T follicular helper cell (primary cell): ENCODE data around the gene MMP20.

ENCODE experiments used
- DNase-seq: peaks from one replicate; pipeline ENCODE4 v3.0.0-alpha.2; 2020; ENCODE audit warnings: low read depth

MMP20 gene

DNA sequence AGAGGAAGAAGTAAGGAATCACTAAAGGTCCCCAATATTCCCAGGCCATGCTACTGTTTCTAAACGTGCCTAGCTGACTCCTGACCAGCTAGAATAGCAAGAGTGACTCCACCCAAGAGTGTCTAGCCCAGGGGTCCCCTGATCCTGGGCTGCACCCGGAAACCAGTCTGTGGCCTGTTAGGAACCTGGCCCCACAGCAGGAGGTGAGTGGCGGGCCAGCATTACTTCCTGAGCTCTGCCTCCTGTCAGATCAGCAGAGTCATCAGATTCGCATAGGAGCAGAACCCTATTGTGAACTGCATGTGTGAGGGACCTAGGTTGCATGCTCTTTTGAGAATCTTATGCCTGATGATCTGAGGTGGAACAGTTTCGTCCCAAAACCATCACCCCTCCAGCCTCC, 2.0 kb downstream of the MMP20 start:
- DNase-seq, result no peak

DNA sequence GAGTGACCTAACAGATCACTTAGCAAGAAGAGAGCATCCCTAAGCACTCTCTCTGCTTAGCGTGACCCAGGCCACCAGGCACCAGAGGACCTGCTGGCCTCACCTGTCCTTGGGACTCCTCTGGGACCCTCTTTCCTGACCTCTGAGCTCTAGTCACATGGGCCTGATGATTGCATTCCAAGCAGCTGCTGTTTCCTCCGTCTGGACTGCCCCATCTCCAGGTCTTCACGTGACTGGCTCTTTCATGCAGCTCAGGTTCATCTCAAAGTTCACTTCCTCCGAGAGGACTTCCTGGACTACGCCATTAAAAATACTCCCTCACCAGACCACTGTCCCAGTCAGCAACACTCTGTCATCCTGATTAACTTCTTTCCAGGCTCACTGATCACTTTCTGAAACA, 2.9 kb downstream of the MMP20 start:
- no peak for DNase-seq

- no peak for DNase-seq
These were observed 4.1 kb downstream of the MMP20 start for GRCh38 chr11:102620818-102621561.

DNA sequence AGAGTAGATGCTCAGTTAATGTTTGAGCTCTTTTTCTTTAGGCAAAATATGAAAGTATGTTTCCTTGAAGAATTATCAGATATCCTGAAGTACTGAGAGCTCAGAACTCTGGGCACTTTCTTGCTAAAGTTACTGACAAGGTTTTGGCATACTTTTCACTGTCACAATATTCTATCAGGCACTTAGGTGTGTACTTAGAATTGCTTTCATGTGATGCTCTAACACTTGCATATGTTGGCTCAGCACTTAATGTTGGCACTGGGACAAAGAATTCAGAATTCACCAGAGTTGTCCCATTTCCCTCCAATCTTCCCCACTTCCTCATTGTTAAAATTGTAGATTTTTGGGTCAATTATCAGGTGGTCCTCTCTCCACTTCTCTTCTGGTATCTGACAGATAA, 5.0 kb downstream of the MMP20 start:
- no peak for DNase-seq

- no peak for DNase-seq
These were observed 7.6 kb downstream of the MMP20 start for GRCh38 chr11:102617466-102618008.

GRCh38 chr11:102615894-102616432, 9.2 kb downstream of the MMP20 start:
- no peak for DNase-seq

DNA sequence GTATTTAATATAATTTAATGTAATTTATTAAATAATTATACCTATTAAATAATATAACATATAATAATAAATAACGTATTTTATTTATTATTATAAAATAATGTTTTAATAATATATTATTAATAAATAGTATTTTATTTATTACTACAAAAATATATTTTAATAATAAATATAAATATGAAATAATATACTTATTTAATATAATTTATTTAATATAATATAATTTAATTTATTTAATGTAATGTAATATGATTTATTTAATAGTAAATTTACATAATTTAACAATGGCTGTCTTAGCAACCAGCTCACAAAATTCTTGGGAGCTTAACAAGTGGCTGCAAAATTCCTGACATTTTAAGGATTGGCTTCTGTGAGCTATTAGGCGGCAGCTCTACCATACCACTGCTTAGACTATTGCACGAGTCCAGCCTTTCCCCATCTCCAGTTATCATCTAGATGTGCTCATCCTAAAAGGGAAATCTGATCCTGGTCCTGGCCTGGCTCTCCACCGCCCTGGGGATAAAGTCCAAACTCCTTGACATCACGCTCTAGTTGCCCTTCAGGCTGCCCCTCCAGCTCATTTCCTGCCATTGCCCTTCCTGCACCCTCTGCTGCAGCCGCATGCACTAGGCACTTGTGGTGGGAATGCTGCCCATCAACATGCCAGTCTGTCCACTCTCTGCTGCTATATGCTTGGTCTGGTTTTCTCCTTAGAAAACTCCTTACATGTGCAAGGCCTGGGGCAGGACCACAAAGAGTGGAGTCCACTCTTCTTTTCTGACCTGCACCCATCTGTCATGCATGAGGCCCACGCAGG, 9.8 kb downstream of the MMP20 start:
- DNase-seq, result no peak

- no peak for DNase-seq
These were observed 10.6 kb downstream of the MMP20 start for GRCh38 chr11:102614485-102614884.

GRCh38 chr11:102614031-102614430, 11.1 kb downstream of the MMP20 start:
- DNase-seq, result no peak

DNA sequence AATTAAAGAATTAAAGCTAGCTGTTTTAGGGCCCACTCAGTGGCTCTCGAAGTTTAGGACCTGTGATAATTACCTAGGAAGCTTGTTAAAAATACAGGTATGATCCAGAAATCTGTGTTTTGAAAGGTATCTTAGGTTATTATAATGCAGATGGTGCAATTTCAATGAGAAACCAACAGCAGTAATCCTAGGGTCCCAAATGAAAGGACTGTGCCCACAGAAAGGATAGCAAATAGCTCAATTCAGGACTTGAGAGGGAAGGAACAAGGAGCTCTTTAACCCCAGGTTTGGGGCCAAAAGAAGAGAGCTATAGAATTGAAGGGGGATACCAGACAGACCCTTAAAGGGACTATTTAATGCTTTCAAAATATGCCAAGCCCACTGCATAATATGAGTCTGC, 11.7 kb downstream of the MMP20 start:
- no peak for DNase-seq

GRCh38 chr11:102611291-102611690, 13.8 kb downstream of the MMP20 start:
- DNase-seq, result no peak

GRCh38 chr11:102610200-102610599, 14.9 kb downstream of the MMP20 start:
- DNase-seq, result no peak

- DNase-seq, result no peak
These were observed 16.4 kb downstream of the MMP20 start for GRCh38 chr11:102608699-102609098.

DNA sequence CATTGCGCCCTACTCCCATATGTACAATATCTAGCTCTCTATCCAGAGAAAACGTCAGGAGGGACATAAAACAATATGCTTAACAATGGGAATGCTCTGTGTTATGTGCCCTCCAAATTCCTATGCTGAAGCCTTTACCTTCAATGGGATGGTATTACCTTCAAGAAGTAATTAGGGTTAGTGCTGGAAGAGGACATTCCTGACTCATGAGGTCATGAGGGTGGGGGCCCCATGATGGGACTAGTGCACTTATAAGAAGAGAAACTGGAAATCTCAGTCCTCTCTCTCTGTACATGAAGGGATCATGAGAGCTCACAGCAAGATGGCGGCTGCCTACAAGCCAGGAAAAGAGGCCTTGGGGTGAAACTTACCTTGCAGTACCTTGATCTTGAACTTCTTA, 20.3 kb downstream of the MMP20 start:
- DNase-seq, result no peak

DNA sequence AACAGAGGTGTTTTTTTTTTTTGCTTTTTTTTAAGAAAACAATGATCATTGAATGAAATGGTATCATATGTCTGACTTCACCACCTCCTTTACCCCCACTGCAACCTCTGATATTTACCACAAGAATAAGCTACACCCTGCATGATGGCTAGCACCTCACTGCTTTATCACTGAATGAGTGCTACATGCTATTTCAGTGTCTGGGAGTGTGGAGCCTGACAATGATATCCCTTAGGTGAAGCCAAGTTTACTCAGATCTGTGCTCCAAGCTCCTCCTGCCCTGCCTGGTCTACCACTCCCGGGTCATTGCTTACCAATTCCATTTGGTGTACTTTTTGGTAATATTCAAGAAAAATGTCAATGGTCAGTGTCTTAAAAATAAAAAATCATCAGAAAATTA, 21.1 kb downstream of the MMP20 start:
- DNase-seq, result no peak

DNA sequence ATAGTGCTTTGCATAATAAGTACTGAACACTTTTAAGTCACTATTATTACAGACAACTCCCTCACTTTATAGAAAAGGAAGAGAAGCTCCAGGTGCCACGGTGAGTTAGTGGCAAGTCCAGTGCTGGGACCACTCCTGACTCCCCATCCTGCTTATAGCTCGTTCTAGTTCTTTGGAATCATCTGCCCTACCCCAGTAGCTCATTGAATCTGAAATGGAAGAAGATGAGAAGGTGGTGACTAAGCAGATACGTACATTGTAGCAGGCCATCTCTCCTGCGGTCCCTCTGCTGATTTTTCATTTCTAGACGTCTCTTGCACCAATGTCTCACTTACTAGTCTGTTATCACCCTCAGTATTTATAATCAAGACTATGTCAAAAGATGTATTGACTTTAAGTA, 21.6 kb downstream of the MMP20 start:
- DNase-seq, result no peak

- DNase-seq, result no peak
These were observed 22.0 kb downstream of the MMP20 start for GRCh38 chr11:102603091-102603490.

DNA sequence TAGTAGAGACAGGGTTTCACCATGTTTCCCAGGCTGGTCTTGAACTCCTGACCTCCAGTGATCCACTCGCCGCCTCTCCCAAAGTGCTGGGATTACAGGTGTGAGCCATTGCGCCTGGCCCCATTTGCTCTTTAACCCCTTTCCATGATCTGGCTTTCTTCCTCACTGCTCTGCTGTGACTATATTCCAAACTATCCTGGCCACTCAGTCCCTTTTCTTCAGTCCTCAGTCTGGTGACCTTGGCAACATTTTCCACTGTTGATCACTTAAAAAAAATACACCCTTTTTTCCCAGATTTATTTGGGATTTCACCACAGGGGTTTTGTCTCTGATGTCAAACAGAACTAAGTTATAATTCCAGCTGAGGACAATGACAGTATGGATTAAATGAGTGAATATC, 24.5 kb downstream of the MMP20 start:
- no peak for DNase-seq

- no peak for DNase-seq
These were observed 25.4 kb downstream of the MMP20 start for GRCh38 chr11:102599642-102600261.

GRCh38 chr11:102598272-102598671, 26.9 kb downstream of the MMP20 start:
- DNase-seq, result no peak

DNA sequence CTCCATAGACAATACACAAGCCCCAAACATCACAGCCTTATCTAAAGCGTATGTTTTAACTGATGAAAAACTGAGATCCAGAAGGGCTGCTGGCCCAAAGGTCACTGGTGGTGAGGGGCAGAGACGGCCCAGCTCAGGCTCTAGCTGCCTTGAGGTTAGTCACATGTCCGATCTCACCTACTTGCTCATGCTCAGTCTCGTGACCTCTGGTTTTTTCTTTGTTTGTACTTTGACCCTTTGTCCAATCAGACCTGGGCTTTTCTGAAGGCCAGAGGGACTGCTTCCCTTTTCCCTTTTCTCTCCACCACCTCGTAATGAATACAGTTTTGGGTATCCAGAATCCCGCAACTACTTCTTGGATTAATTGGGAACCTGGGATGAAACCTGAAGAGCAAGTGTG, 28.6 kb downstream of the MMP20 start:
- DNase-seq, result no peak
